Effector memory CD8-positive, alpha-beta T cell (primary cell): ENCODE data around the gene EFTUD2.

ENCODE experiments used
- ATAC-seq: fragments of 150-1000 bp; cut with Tn5 transposase; replicated peaks from 2 replicates; pipeline ENCODE4 v1.10.0; 2021; ENCODE audit warnings: mild to moderate bottlenecking, moderate library complexity
- DNase-seq, 3 experiments: peaks; one replicate each; pipeline ENCODE4 v3.0.0; 2021
- H3K27ac Mint-ChIP-seq, 2 donors: one replicate each; pipeline ENCODE4 v1.8.0; 2022; ENCODE audit warnings: mild to moderate bottlenecking in 2 of 2, mixed read lengths in 2 of 2, moderate library complexity in 2 of 2
- H3K27me3 Mint-ChIP-seq, 2 donors: one replicate each; pipeline ENCODE4 v1.8.0; 2022; ENCODE audit warnings: mixed read lengths in 2 of 2
- H3K36me3 Mint-ChIP-seq: one replicate; pipeline ENCODE4 v1.8.0; 2022; ENCODE audit warnings: mild to moderate bottlenecking, moderate library complexity, mixed read lengths; ENCODE audit not compliant: insufficient read depth
- H3K4me1 Mint-ChIP-seq, 2 donors: one replicate each; pipeline ENCODE4 v1.8.0; 2022; ENCODE audit warnings: low read depth in 2 of 2, mixed read lengths in 2 of 2
- H3K4me3 Mint-ChIP-seq, 2 donors: one replicate each; pipeline ENCODE4 v1.8.0; 2022; ENCODE audit warnings: mild to moderate bottlenecking in 2 of 2, mixed read lengths in 2 of 2, moderate library complexity in 2 of 2
- H3K9me3 Mint-ChIP-seq, 2 donors: one replicate each; pipeline ENCODE4 v1.8.0; 2022; ENCODE audit warnings: mixed read lengths in 2 of 2

EFTUD2 gene

DNA sequence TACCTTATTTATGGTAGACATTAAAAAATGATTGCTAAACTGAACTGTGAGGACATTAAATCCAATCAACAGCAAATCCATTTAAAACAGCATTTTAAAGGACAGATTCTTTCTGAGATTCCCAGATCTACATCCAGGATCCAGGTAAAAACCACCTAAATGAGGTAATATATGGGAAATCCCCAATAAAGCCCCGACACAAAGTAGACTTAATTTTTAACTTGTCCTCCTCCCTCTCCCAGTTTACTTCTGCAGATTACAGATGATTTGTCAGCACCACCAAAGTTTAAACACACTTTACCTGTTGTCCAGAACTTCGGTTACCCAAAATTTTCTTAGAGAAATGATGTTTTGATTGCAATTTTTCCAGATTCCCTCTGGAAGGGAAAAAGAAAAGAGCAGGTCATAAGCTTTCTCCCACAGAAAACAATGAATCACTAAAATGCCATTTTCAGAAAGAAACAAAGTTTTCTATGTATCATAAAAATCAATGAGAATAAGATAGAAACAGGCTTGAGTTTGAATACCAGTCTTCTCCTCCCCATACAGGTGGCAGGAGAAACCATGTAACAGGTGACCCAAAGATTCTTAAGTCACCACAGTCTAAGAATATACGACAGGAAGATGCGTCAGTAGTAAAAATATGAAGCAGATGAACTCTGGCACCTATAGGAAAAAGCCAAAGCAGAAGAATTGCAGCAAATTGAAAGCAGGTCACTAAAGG, 92.0 kb downstream of the EFTUD2 start:
- no peaks in the 10 kb centered on the region for H3K9me3 Mint-ChIP-seq
- H3K27ac Mint-ChIP-seq, result no peak overlapping the region
- H3K4me1 Mint-ChIP-seq, result no peaks in the 10 kb centered on the region
- DNase-seq (no peak), ATAC-seq (no peak)
- peaks cover 26 to 49% of the 10 kb centered on the region in 2 donors for H3K27me3 Mint-ChIP-seq
- no peaks in the 10 kb centered on the region for H3K36me3 Mint-ChIP-seq
- no peak overlapping the region for H3K4me3 Mint-ChIP-seq

DNA sequence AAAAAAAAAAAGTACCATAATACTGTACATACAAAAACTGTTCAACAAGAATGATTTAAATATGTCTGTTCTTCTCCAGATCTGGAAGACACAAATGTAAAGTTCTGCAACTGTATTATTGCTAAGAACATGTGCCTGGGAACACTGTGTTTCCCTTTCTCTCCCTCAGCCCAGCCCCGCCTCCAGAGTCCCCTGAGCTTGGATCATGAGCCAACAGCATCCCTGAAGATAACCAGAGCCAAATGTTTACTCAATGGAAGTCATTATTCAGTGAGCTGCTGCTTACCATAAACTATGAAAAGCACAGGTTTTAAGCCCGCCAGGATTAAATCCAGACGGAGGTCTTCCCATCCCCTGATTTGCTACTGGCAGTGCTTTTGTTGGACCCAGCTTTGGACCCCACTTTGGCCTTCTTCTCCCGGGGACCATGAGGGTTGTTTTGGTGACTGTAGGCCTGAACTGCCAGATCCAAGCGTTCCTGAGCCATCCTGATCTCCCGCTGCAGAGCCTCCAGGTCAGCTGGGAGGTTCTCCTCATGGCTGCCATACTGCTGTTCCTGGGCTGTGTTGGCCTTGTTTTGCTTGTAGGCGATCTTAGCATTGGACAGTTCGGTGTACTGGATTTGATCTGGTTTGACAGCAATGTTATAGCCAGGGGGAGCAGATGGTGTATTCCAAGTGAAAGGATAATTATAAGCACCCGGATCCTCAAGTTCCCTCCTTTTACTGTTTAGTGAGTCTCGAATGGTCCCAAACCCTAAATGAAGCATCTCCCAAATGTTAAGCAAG, 94.7 kb downstream of the EFTUD2 start:
- no peak for DNase-seq
- no peaks in the 10 kb centered on the region for H3K9me3 Mint-ChIP-seq
- no peaks in the 10 kb centered on the region for H3K4me1 Mint-ChIP-seq

DNA sequence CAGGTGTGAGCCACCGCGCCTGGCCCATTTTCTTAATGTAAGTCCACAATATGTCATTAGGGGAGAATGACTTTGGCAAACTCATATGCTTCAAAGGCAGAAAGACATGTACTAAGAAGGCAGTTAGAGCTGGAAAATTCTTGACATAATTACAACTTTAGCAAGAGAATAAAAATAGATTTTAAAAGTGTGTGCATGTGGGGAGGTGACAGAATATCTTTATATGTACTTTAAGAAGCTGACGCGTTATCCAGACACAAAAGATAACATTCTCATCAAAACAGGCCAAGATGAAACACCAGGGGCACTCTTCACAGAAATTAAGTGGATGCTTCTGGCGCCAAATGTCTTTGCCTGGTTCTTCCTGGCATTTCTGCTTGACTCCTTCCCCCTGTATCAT, 97.4 kb downstream of the EFTUD2 start:
- H3K4me3 Mint-ChIP-seq, result no peak overlapping the region
- no peaks in the 10 kb centered on the region for H3K36me3 Mint-ChIP-seq
- H3K4me1 Mint-ChIP-seq, result no peaks in the 10 kb centered on the region
- peaks cover 13 to 35% of the 10 kb centered on the region in 2 donors for H3K27me3 Mint-ChIP-seq
- ATAC-seq (no peak), DNase-seq (no peak)
- H3K27ac Mint-ChIP-seq, result no peak overlapping the region
- no peaks in the 10 kb centered on the region for H3K9me3 Mint-ChIP-seq

More for the DNA sequence above, 94.7 kb downstream of the EFTUD2 start:
- no peak for ATAC-seq
- H3K27ac Mint-ChIP-seq, result no peak overlapping the region
- no peak overlapping the region for H3K4me3 Mint-ChIP-seq
- peaks cover 26 to 39% of the 10 kb centered on the region in 2 donors for H3K27me3 Mint-ChIP-seq
- H3K36me3 Mint-ChIP-seq, result no peaks in the 10 kb centered on the region
